H1 (cell line): ENCODE results near the gene ENDOU. TPM values are rescaled to one million over a fixed set of nuclear protein-coding genes. Genes with fewer than 3 reads are reported as not detected.

Experiments used
- CTCF ChIA-PET: fragments of 300-600 bp; sonication (Branson Sonifier 250); formaldehyde crosslinking; loops from one replicate; lab custom pipeline; 2021; ENCODE audit not compliant: partially characterized antibody; lab: Charles Lee
- POLR2A ChIA-PET: fragments of 300-600 bp; sonication (Branson Sonifier 250); formaldehyde crosslinking; loops from one replicate; lab custom pipeline; 2021; ENCODE audit warnings: inconsistent platforms; ENCODE audit not compliant: partially characterized antibody; lab: Charles Lee
- DNase-seq, 2 experiments: peaks; one replicate each; pipeline versions ENCODE4 v3.0.0 to v3.0.0-alpha.2; 2010 to 2022; ENCODE audit warnings: low spot score in 2 of 2, low read depth in 1 of 2, mixed read lengths in 1 of 2
- FAIRE-seq: peaks from 2 replicates; lab custom pipeline; 2011; peaks lifted over from hg19 to GRCh38; lab: Jason Lieb, UNC
- H2AFZ ChIP-seq: 2 replicates; pipeline ENCODE4 v1.8.1; 2012; ENCODE audit warnings: low read length, inconsistent platforms
- H2AK5ac ChIP-seq: 2 replicates; pipeline ENCODE4 v1.6.1; 2013; ENCODE audit warnings: low read depth, low read length
- H2BK120ac ChIP-seq: replicated peaks from 2 replicates; pipeline ENCODE3; 2013; ENCODE audit warnings: low read depth, low read length, inconsistent platforms
- H2BK12ac ChIP-seq: 2 replicates; pipeline ENCODE4 v1.6.1; 2013; ENCODE audit warnings: low read depth, low read length
- H2BK15ac ChIP-seq: 2 replicates; pipeline ENCODE4 v1.6.1; 2013; ENCODE audit warnings: low read length
- H2BK20ac ChIP-seq: 2 replicates; pipeline ENCODE4 v1.6.1; 2013; ENCODE audit warnings: low read length
- H2BK5ac ChIP-seq: 2 replicates; pipeline ENCODE4 v1.6.1; 2013; ENCODE audit warnings: low read depth, low read length
- H3K14ac ChIP-seq: 2 replicates; pipeline ENCODE4 v1.6.1; 2013; ENCODE audit warnings: inconsistent platforms; ENCODE audit not compliant: insufficient read length
- H3K18ac ChIP-seq: 2 replicates; pipeline ENCODE4 v1.6.1; 2013; ENCODE audit warnings: low read length; ENCODE audit errors: extremely low read depth
- H3K23ac ChIP-seq: 2 replicates; pipeline ENCODE4 v1.6.1; 2013; ENCODE audit warnings: inconsistent platforms; ENCODE audit not compliant: insufficient read length
- H3K23me2 ChIP-seq: 2 replicates; pipeline ENCODE4 v1.6.1; 2013; ENCODE audit warnings: low read depth, low read length
- H3K27ac ChIP-seq: 2 replicates; pipeline ENCODE4 v1.6.1; 2011; ENCODE audit warnings: low read depth, low read length, inconsistent platforms
- H3K27me3 ChIP-seq, 4 experiments: replicated peaks in 1 of 4; 1 replicate in 1 of 4; 2 replicates in 3 of 4; pipeline versions ENCODE4 v1.6.1 to v1.8.1; 2011 to 2013; ENCODE audit warnings: low read length in 3 of 4, mild to moderate bottlenecking in 3 of 4, inconsistent platforms in 2 of 4, mixed read lengths in 2 of 4, moderate library complexity in 1 of 4; ENCODE audit not compliant: control insufficient read depth in 3 of 4, insufficient read depth in 3 of 4; ENCODE audit errors: extremely low read depth in 1 of 4
- H3K36me3 ChIP-seq, 4 experiments: 2 replicates each; pipeline versions ENCODE4 v1.6.1 to v1.8.1; 2011 to 2013; ENCODE audit warnings: mild to moderate bottlenecking in 4 of 4, low read length in 3 of 4, moderate library complexity in 2 of 4, control low read depth in 1 of 4, inconsistent platforms in 1 of 4; ENCODE audit not compliant: insufficient read depth in 4 of 4, control insufficient read depth in 2 of 4
- H3K4ac ChIP-seq: replicated peaks from 2 replicates; pipeline ENCODE3; 2013; ENCODE audit warnings: low read length, low read depth, mixed read lengths, inconsistent platforms; ENCODE audit not compliant: insufficient read length
- H3K4me1 ChIP-seq, 4 experiments: replicated peaks in 1 of 4; 1 replicate in 1 of 4; 2 replicates in 3 of 4; pipeline versions ENCODE4 v1.6.1 to v1.8.1; 2011 to 2013; ENCODE audit warnings: low read length in 3 of 4, inconsistent platforms in 2 of 4, mixed read lengths in 1 of 4; ENCODE audit not compliant: insufficient read depth in 4 of 4, control insufficient read depth in 3 of 4
- H3K4me2 ChIP-seq, 2 experiments: 2 replicates each; pipeline versions ENCODE4 v1.6.1 to v1.8.1; 2011 to 2013; ENCODE audit warnings: low read depth in 2 of 2, low read length in 2 of 2, control low read depth in 1 of 2, inconsistent platforms in 1 of 2, mild to moderate bottlenecking in 1 of 2; ENCODE audit not compliant: insufficient read depth in 1 of 2
- H3K4me3 ChIP-seq, 4 experiments: fragments of 200-600, 300-600 bp in 1 of 4; sonication (generic), shearing (Covaris generic), sonication (Bioruptor Twin) in 1 of 4; 2 replicates each; pipeline versions ENCODE4 v1.5.1 to v1.8.1; 2011 to 2016; ENCODE audit warnings: low read length in 4 of 4, low read depth in 3 of 4, control low read depth in 2 of 4, inconsistent platforms in 2 of 4, mild to moderate bottlenecking in 2 of 4, mixed read lengths in 1 of 4, moderate library complexity in 1 of 4; ENCODE audit not compliant: insufficient read depth in 2 of 4; ENCODE audit errors: extremely low read depth in 1 of 4
- H3K56ac ChIP-seq: replicated peaks from 2 replicates; pipeline ENCODE3; 2013; ENCODE audit warnings: low read depth, mild to moderate bottlenecking, mixed read lengths, low read length, inconsistent platforms; ENCODE audit not compliant: insufficient read length
- H3K79me1 ChIP-seq: 2 replicates; pipeline ENCODE4 v1.6.1; 2013; ENCODE audit warnings: low read depth, low read length, control low read depth
- H3K79me2 ChIP-seq, 2 experiments: 2 replicates each; pipeline versions ENCODE4 v1.6.1 to v1.8.1; 2012 to 2013; ENCODE audit warnings: low read length in 2 of 2, mild to moderate bottlenecking in 2 of 2, inconsistent platforms in 1 of 2; ENCODE audit not compliant: insufficient read depth in 2 of 2, control insufficient read depth in 1 of 2
- H3K9ac ChIP-seq, 4 experiments: replicated peaks in 1 of 4; 1 replicate in 1 of 4; 2 replicates in 3 of 4; pipeline versions ENCODE4 v1.6.1 to v1.8.1; 2011 to 2013; ENCODE audit warnings: low read depth in 3 of 4, low read length in 3 of 4, control low read depth in 2 of 4, mild to moderate bottlenecking in 2 of 4, moderate library complexity in 2 of 4, inconsistent platforms in 1 of 4; ENCODE audit errors: extremely low read depth in 1 of 4
- H3K9me3 ChIP-seq, 2 experiments: 2 replicates each; pipeline versions ENCODE4 v1.6.1 to v1.8.1; 2012 to 2013; ENCODE audit warnings: mild to moderate bottlenecking in 2 of 2, moderate library complexity in 2 of 2, control low read depth in 1 of 2, inconsistent platforms in 1 of 2, low read depth in 1 of 2, low read length in 1 of 2, mixed read lengths in 1 of 2; ENCODE audit not compliant: insufficient read depth in 2 of 2
- H4K20me1 ChIP-seq, 2 experiments: replicated peaks in 1 of 2; 2 replicates each; pipeline versions ENCODE3 to v1.8.1; 2011 to 2013; ENCODE audit warnings: inconsistent platforms in 2 of 2, low read length in 2 of 2, mild to moderate bottlenecking in 1 of 2; ENCODE audit not compliant: insufficient read depth in 2 of 2, control insufficient read depth in 1 of 2
- H4K5ac ChIP-seq: 2 replicates; pipeline ENCODE4 v1.6.1; 2013; ENCODE audit warnings: low read length, low read depth, mixed read lengths, inconsistent platforms; ENCODE audit not compliant: insufficient read length
- H4K8ac ChIP-seq: 2 replicates; pipeline ENCODE4 v1.8.0; 2013; ENCODE audit warnings: mild to moderate bottlenecking, moderate library complexity, low read length, inconsistent platforms; ENCODE audit not compliant: insufficient read depth; ENCODE audit errors: extremely low read depth
- H4K91ac ChIP-seq: replicated peaks from 2 replicates; pipeline ENCODE3; 2013; ENCODE audit warnings: low read length, mixed read lengths, inconsistent platforms; ENCODE audit not compliant: insufficient read length
- CHD1 ChIP-seq: IDR thresholded peaks from 2 replicates; pipeline ENCODE4 v1.6.1; 2012; ENCODE audit warnings: low read depth, low read length, improper control_type of control experiment
- CREB1 ChIP-seq: IDR thresholded peaks from 2 replicates; pipeline ENCODE4 v1.6.1; 2012; ENCODE audit warnings: inconsistent platforms
- CTBP2 ChIP-seq: IDR thresholded peaks from 2 replicates; pipeline ENCODE4 v1.7.0; 2011; ENCODE audit warnings: borderline replicate concordance, mild to moderate bottlenecking, moderate library complexity, mixed read lengths, low read length; ENCODE audit not compliant: insufficient read depth, insufficient read length
- HDAC6 ChIP-seq: IDR thresholded peaks from one replicate; pipeline ENCODE4 v1.7.1; 2012; ENCODE audit warnings: low read depth, mild to moderate bottlenecking, inconsistent platforms, low read length, moderate library complexity
- JUN ChIP-seq: IDR thresholded peaks from 2 replicates; pipeline ENCODE4 v1.6.1; 2011; ENCODE audit warnings: low read depth, mild to moderate bottlenecking, improper control_type of control experiment, low read length
- JUND ChIP-seq: IDR thresholded peaks from 2 replicates; pipeline ENCODE4 v1.6.1; 2011; ENCODE audit warnings: mild to moderate bottlenecking, improper control_type of control experiment, low read length
- POU5F1 ChIP-seq: IDR thresholded peaks from 2 replicates; pipeline ENCODE4 v1.6.1; 2011; ENCODE audit warnings: low read depth, mild to moderate bottlenecking, low read length, moderate library complexity
- SIX5 ChIP-seq: IDR thresholded peaks from 2 replicates; pipeline ENCODE4 v1.6.1; 2011; ENCODE audit warnings: mild to moderate bottlenecking, low read depth, low read length
- SP1 ChIP-seq: IDR thresholded peaks from 2 replicates; pipeline ENCODE4 v1.6.1; 2011; ENCODE audit warnings: low read depth, low read length
- SP2 ChIP-seq: IDR thresholded peaks from 2 replicates; pipeline ENCODE4 v1.6.1; 2012; ENCODE audit warnings: mild to moderate bottlenecking, low read length, inconsistent platforms
- TAF1 ChIP-seq: IDR thresholded peaks from 2 replicates; pipeline ENCODE4 v1.6.1; 2011; ENCODE audit warnings: mild to moderate bottlenecking, low read depth, low read length
- TBP ChIP-seq: IDR thresholded peaks from 2 replicates; pipeline ENCODE4 v1.6.1; 2011; ENCODE audit warnings: low read depth, low read length, improper control_type of control experiment
- TEAD4 ChIP-seq: IDR thresholded peaks from 2 replicates; pipeline ENCODE4 v1.6.1; 2012; ENCODE audit warnings: low read depth, low read length, inconsistent platforms, mixed read lengths
- YY1 ChIP-seq: IDR thresholded peaks from 2 replicates; pipeline ENCODE4 v1.6.1; 2011; ENCODE audit warnings: low read depth, mild to moderate bottlenecking, low read length
- WGBS, 2 experiments: shearing (Covaris generic) in 1 of 2; methylation state at CpG; one replicate each; pipeline versions ENCODE4 v1.1.6 to v1.1.7; 2013 to 2015; ENCODE audit warnings: low lambda C conversion rate in 2 of 2, mixed read lengths in 2 of 2, inconsistent platforms in 1 of 2, low coverage in 1 of 2, missing lambda C conversion rate in 1 of 2; ENCODE audit not compliant: insufficient replicate concordance in 2 of 2, insufficient coverage in 1 of 2, insufficient read length in 1 of 2; ENCODE audit errors: extremely low coverage in 1 of 2, missing lambda C conversion rate in 1 of 2; 5-methylcytosine and 5-hydroxymethylcytosine counted together
- polyA plus RNA-seq, 7 experiments: library from polyadenylated mRNA; depleted of rRNA in 3 of 7; stranded (reverse) in 5 of 7; unstranded in 2 of 7; fragments of >200 nt in 5 of 7; fragments of 200-250 nt in 2 of 7; gene quantifications; 1 replicate in 5 of 7; 2 replicates in 1 of 7; 4 replicates in 1 of 7; pipeline versions ENCODE4 v1.2.1 to v1.2.3, GENCODE V29; 2011 to 2013; ENCODE audit warnings: missing spikeins in 2 of 7, mixed read lengths in 2 of 7
- total RNA-seq: library from RNA; stranded (reverse); fragmentation: NEBNext Ultra II Directional; extraction: Animal tissue kit (Norgen Biotek cat#: 25700); gene quantifications from 2 replicates; pipeline ENCODE4 v1.2.1, GENCODE V29; 2021

ENDOU gene
- total and polyA plus RNA-seq, 2 of the 8 experiments (the other 6 are each of a cell fraction or from before 2014, with no cell fraction given), result not detected

GRCh38 chr12:47762850-47763465, 37.7 kb upstream of the ENDOU start:
- DNase-seq (no peak), FAIRE-seq (no peak)
- no peak overlapping the region for H4K91ac ChIP-seq
- peaks cover 0 to 2% (median 0%) of the 10 kb centered on the region in 4 experiments; a peak in 2 of 7 replicates for H3K27me3 ChIP-seq
- H4K8ac ChIP-seq, result no peak overlapping the region
- peaks cover 0 to 10% (median 6%) of the 10 kb centered on the region in 4 experiments; a peak in 5 of 7 replicates for H3K4me1 ChIP-seq
- H2BK5ac ChIP-seq, result no peak overlapping the region
- H3K9ac ChIP-seq, result no peak overlapping the region
- H4K20me1 ChIP-seq, result no peaks in the 10 kb centered on the region
- H3K14ac ChIP-seq, result no peak overlapping the region
- no peaks in the 10 kb centered on the region for H3K79me1 ChIP-seq
- H3K23me2 ChIP-seq, result peaks cover 8% of the 10 kb centered on the region; the same call in 1 of the 2 replicates
- H3K18ac ChIP-seq, result no peak overlapping the region; the same call in 1 of the 2 replicates
- 87% methylated on average over 3 of the region's 3 CpGs; no CpG with 5 or more reads in 1 of the 2 experiments for WGBS, 2 experiments
- no peak overlapping the region for H4K5ac ChIP-seq
- H3K4me2 ChIP-seq, result no peak overlapping the region
- no peak overlapping the region for H3K56ac ChIP-seq
- H2BK120ac ChIP-seq, result no peak overlapping the region
- H3K23ac ChIP-seq, result no peak overlapping the region
- no peak overlapping the region for H2BK20ac ChIP-seq
- no peak overlapping the region for H2AFZ ChIP-seq
- H2BK15ac ChIP-seq, result no peak overlapping the region
- no peak overlapping the region for H3K4me3 ChIP-seq
- POLR2A ChIA-PET, result interaction anchor here (0.7 to 2.6 kb wide), 5 partner anchors 10 to 206 kb away, joined by 3 to 9 read pairs (median 3); partner anchors contain the start of gene SLC48A1
- H3K27ac ChIP-seq, result no peak overlapping the region
- CTCF ChIA-PET, result interaction anchor here (0.7 to 64.6 kb wide), 9 partner anchors 9 to 261 kb away, joined by 3 to 2442 read pairs (median 7); partner anchors contain the start of genes ENDOU and SLC48A1
- peak overlapping the region; percentile 76; the same call in 1 of the 2 replicates for H2BK12ac ChIP-seq
- no peak overlapping the region for H3K4ac ChIP-seq
- no peak overlapping the region for H2AK5ac ChIP-seq
- no peaks in the 10 kb centered on the region for H3K36me3 ChIP-seq
- no peaks in the 10 kb centered on the region for H3K79me2 ChIP-seq
- no peaks in the 10 kb centered on the region for H3K9me3 ChIP-seq
- no peak for TF ChIP-seq HDAC6
- TF ChIP-seq TBP, result no peak
- TF ChIP-seq JUN, result no peak
- TF ChIP-seq CTBP2, result no peak
- no peak for TF ChIP-seq POU5F1
- no peak for TF ChIP-seq TAF1
- no peak for TF ChIP-seq SIX5
- TF ChIP-seq CHD1, result no peak
- no peak for TF ChIP-seq JUND
- no peak for TF ChIP-seq TEAD4
- TF ChIP-seq SP2, result no peak
- no peak for TF ChIP-seq CREB1
- no peak for TF ChIP-seq YY1
- no peak for TF ChIP-seq SP1
